Measurements from ENCODE around the gene TXLNA.

The TXLNA gene

DNA sequence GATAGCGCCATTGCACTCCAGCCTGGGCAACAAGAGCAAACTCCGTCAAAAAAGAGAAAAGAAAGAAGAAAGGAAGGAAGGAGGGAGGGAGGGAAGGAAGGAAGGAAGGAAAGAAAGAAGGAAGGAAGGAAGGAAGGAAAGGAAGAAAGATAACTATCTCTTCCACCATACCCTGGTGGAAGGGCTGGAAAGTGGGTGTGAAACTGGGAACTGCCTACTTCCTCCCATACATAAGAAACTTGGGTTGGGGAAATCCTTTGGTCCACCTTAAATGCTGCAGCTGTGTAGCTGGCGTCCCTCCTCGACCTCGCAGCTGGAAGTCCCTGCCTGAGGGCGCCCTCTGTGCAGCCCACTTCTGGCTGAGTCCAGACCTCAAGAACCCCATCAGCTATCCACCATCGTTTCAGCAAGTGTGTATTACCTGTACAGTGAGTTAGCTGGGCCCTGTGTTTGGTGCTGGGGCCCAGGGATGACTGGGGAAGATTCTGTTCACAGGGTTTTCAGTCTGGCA is 62.9 kb downstream of the TXLNA start:
- in situ Hi-C loops (cut with MboI; ENCODE audit: low sequenced_read_pairs) = no loop called here

DNA sequence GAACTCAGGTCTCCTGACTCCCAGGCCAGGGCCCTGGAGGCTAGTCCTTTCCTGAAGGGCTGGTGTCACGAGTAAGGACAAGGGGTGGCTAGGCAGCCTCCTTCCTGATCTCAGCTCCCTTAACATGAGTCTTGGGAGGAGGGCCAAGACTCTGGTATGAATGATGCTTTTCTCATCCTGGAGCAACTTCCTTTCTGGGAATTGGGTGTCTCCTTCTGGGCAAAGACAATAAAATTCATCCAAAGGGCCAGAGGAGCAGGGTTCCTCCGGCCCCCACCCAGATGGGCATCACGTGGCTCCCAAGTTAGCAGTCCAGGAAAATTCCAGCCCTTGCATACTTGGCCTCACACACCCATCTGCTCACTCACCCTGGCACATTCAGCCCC is 67.4 kb downstream of the TXLNA start, which contains the start of gene FAM167B:
TSS of gene FAM167B (plus strand) at position 335 of the 386 bp plus-strand sequence. CDS start 200 bp downstream, outside the sequence.
- in situ Hi-C loops (cut with MboI; ENCODE audit: low sequenced_read_pairs) = no loop called here

DNA sequence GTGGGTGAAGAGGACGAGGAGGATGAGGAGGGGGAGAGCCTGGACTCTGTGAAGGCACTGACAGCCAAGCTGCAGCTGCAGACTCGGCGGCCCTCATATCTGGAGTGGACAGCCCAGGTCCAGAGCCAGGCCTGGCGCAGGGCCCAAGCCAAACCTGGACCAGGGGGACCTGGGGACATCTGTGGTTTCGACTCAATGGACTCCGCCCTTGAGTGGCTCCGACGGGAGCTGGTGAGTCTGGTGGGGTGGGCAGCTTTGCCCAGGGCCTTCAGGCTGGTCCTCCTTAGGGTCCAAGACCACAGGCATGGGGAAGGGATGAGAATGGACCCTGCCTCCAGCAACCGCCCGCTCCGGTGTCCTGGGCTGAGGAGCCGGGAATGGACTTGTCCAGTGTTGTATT is 68.0 kb downstream of the TXLNA start:
- in situ Hi-C loops (cut with MboI; ENCODE audit: low sequenced_read_pairs) = no loop called here

All from HL-60/S4 treated with retinoic acid at 250 ng/mL for 4 days and 3 days (cell line).